Dedifferentiated amniotic fluid mesenchymal stem cell (primary cell): ENCODE results near the gene ASMT.
"Not testable (repeated sequence)": the region's sequence is repeated elsewhere in the genome, so short reads cannot be mapped to it uniquely, and the experiment has no call there.

ENCODE experiments used
- DNase-seq: peaks from one replicate; pipeline ENCODE4 v3.0.0-alpha.2; 2016; ENCODE audit errors: extremely low spot score

ASMT gene

GRCh38 chrX:1598021-1598875, 16.6 kb upstream of the ASMT start:
- DNase-seq = no peak

GRCh38 chrX:1598876-1599790, 15.7 kb upstream of the ASMT start:
- no peak for DNase-seq

GRCh38 chrX:1599791-1600405, 15.0 kb upstream of the ASMT start:
- DNase-seq = no peak

- no peak for DNase-seq
Observed at GRCh38 chrX:1600406-1601050, 14.3 kb upstream of the ASMT start.

- DNase-seq = no peak
Observed at GRCh38 chrX:1601051-1601767, 13.7 kb upstream of the ASMT start.

GRCh38 chrX:1601768-1602085, 13.1 kb upstream of the ASMT start:
- DNase-seq = no peak

GRCh38 chrX:1602299-1602698, 12.6 kb upstream of the ASMT start:
- no peak for DNase-seq

- DNase-seq = no peak
Observed at GRCh38 chrX:1606496-1606895, 8.4 kb upstream of the ASMT start.

- no peak for DNase-seq
Observed at GRCh38 chrX:1609311-1609710, 5.5 kb upstream of the ASMT start.

GRCh38 chrX:1609762-1610161, 5.1 kb upstream of the ASMT start:
- DNase-seq = no peak

GRCh38 chrX:1610166-1610565, 4.7 kb upstream of the ASMT start:
- DNase-seq = no peak

- no peak for DNase-seq
Observed at GRCh38 chrX:1610736-1611135, 4.1 kb upstream of the ASMT start.

- DNase-seq = no peak
Observed at GRCh38 chrX:1612641-1613286, 2.1 kb upstream of the ASMT start.

GRCh38 chrX:1618689-1619088, 3.8 kb downstream of the ASMT start:
- no peak for DNase-seq

- no peak for DNase-seq
Observed at GRCh38 chrX:1623691-1624090, 8.8 kb downstream of the ASMT start.

GRCh38 chrX:1624158-1624860, 9.4 kb downstream of the ASMT start:
- DNase-seq = not testable (repeated sequence)

- not testable (repeated sequence) for DNase-seq
Observed at GRCh38 chrX:1624861-1625215, 10.0 kb downstream of the ASMT start.

- DNase-seq = no peak
Observed at GRCh38 chrX:1629244-1629643, 14.4 kb downstream of the ASMT start.

GRCh38 chrX:1646009-1646408, 31.1 kb downstream of the ASMT start:
- DNase-seq = no peak

- no peak for DNase-seq
Observed at GRCh38 chrX:1649621-1650020, 34.8 kb downstream of the ASMT start.
